Progenitor cell of endocrine pancreas (in vitro differentiated cells): ENCODE data around the gene PHLDB1. TPM values are rescaled to one million over a fixed set of nuclear protein-coding genes. Genes with fewer than 3 reads are reported as not detected.

ENCODE experiments used
- DNase-seq: peaks from one replicate; pipeline ENCODE4 v3.0.0; 2021; ENCODE audit warnings: low spot score; ENCODE audit not compliant: unreplicated experiment
- H3K27ac Mint-ChIP-seq: 2 replicates; pipeline ENCODE4 v1.8.0; 2021; ENCODE audit warnings: mild to moderate bottlenecking, moderate library complexity, mixed read lengths
- H3K27me3 Mint-ChIP-seq: 2 replicates; pipeline ENCODE4 v1.8.0; 2021; ENCODE audit warnings: mixed read lengths
- H3K36me3 Mint-ChIP-seq: 2 replicates; pipeline ENCODE4 v1.8.0; 2022; ENCODE audit warnings: mixed read lengths; ENCODE audit not compliant: insufficient read depth
- H3K4me1 Mint-ChIP-seq: 2 replicates; pipeline ENCODE4 v1.8.0; 2021; ENCODE audit warnings: low read depth, mixed read lengths
- H3K4me3 Mint-ChIP-seq: 2 replicates; pipeline ENCODE4 v1.8.0; 2021; ENCODE audit warnings: low read depth, mild to moderate bottlenecking, moderate library complexity, mixed read lengths
- H3K9me3 Mint-ChIP-seq: 2 replicates; pipeline ENCODE4 v1.8.0; 2021; ENCODE audit warnings: low read depth, mixed read lengths
- total RNA-seq: library from RNA; stranded (reverse); gene quantifications from 2 replicates; pipeline ENCODE4 v1.2.1, GENCODE V29; 2021
- TF ChIP-seq, protein P1 (sequence below): fragments of 200-600 bp; sonication (generic); IDR thresholded peaks from one replicate; pipeline ENCODE4 v1.5.0; 2021; ENCODE audit warnings: antibody characterized with exemption, mild to moderate bottlenecking; ENCODE audit not compliant: unreplicated experiment

PHLDB1 gene
- total RNA-seq, 1 donor from 2014 or later: 110 TPM

GRCh38 chr11:118652681-118653181 is 45.3 kb downstream of the PHLDB1 start:
- no peak overlapping the region for H3K4me3 Mint-ChIP-seq
- DNase-seq: no peak
- TF ChIP-seq, protein P1, sequence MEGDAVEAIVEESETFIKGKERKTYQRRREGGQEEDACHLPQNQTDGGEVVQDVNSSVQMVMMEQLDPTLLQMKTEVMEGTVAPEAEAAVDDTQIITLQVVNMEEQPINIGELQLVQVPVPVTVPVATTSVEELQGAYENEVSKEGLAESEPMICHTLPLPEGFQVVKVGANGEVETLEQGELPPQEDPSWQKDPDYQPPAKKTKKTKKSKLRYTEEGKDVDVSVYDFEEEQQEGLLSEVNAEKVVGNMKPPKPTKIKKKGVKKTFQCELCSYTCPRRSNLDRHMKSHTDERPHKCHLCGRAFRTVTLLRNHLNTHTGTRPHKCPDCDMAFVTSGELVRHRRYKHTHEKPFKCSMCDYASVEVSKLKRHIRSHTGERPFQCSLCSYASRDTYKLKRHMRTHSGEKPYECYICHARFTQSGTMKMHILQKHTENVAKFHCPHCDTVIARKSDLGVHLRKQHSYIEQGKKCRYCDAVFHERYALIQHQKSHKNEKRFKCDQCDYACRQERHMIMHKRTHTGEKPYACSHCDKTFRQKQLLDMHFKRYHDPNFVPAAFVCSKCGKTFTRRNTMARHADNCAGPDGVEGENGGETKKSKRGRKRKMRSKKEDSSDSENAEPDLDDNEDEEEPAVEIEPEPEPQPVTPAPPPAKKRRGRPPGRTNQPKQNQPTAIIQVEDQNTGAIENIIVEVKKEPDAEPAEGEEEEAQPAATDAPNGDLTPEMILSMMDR: no peak

DNA sequence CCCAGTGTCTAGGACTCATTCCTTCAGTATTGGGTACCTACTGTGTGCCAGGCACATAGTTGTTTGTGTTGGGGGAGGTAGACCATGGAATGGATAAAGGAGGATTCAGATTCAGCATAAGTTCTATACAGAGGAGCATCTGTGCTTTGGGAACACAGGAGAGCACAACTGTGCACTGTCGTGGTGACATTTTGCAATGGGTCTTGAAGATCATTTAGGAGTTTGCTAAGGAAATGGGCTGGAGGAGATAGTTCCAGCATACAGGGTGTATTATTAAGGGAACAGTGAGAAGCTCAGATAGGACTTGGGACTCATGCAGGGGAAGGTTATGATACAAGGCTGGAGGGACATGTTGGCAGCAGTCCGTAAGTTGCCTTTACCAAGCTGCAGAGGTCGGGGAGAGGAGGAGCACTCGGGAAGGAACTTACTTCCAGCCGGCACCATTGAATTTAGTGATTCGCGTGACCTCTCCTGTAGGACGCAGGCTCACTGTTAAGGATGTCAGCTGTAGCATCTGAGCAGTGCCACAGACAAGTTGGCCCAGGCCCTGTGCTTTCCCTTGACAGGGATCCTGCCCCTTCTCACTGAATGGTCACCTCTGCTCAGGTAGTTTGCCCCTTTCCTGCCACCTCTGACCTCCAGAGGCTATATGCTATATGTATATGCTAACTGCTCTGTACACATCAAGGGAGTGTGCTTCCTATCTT is 46.4 kb downstream of the PHLDB1 start:
- no peak for DNase-seq
- H3K36me3 Mint-ChIP-seq: peaks cover 27% of the 10 kb centered on the region
- no peak overlapping the region for H3K4me3 Mint-ChIP-seq
- no peaks in the 10 kb centered on the region for H3K9me3 Mint-ChIP-seq
- H3K4me1 Mint-ChIP-seq: no peaks in the 10 kb centered on the region
- no peaks in the 10 kb centered on the region for H3K27me3 Mint-ChIP-seq
- H3K27ac Mint-ChIP-seq: no peak overlapping the region
- TF ChIP-seq, protein P1: no peak

More at GRCh38 chr11:118652681-118653181, 45.3 kb downstream of the PHLDB1 start:
- H3K27me3 Mint-ChIP-seq: no peaks in the 10 kb centered on the region
- H3K4me1 Mint-ChIP-seq: no peaks in the 10 kb centered on the region
- peaks cover 32% of the 10 kb centered on the region for H3K36me3 Mint-ChIP-seq
- H3K27ac Mint-ChIP-seq: no peak overlapping the region
- no peaks in the 10 kb centered on the region for H3K9me3 Mint-ChIP-seq

DNA sequence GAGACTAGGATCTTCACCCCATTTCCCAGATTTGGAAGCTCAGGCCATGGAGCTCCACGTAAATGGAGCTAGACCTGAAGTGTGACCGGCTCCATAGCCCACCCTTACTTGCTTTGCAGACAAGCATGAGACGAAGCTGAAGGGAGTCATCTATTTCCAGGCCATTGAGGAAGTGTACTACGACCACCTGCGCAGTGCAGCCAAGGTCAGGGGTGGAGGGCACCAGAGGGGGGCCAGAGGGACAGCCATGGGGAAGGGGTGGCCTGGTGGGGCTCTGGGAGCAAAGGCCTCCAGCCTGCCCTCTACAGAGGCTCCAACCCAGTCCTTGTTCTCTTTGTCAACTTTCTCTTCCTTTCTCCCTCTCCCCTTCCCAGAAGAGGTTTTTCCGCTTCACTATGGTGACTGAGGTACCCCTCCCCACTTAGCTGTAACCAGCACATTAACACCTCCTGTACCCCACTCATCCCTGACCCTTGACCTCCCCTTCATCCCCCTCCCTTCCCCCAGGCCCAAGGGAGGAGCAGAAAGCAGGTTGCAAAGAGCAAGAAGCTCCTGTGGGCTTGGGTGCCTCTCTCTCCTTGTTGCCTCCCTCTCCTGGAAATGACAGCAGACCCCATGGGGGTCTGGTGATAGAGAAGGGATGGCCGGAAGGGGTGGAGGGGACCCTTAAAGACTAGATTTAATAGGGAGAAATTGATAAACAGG is 48.2 kb downstream of the PHLDB1 start:
- TF ChIP-seq, protein P1: no peak
- no peaks in the 10 kb centered on the region for H3K9me3 Mint-ChIP-seq
- no peaks in the 10 kb centered on the region for H3K27me3 Mint-ChIP-seq
- H3K4me1 Mint-ChIP-seq: peaks cover 2% of the 10 kb centered on the region
- DNase-seq: no peak
- no peak overlapping the region for H3K4me3 Mint-ChIP-seq
- no peak overlapping the region for H3K27ac Mint-ChIP-seq
- peaks cover 25% of the 10 kb centered on the region for H3K36me3 Mint-ChIP-seq

GRCh38 chr11:118656563-118657165 is 49.2 kb downstream of the PHLDB1 start:
- TF ChIP-seq, protein P1: no peak
- Mint-ChIP-seq H3K27ac (no peak overlapping the region), H3K27me3 (no peaks in the 10 kb centered on the region), H3K36me3 (peaks cover 23% of the 10 kb centered on the region), H3K4me3 (no peak overlapping the region), H3K4me1 (peaks cover 2% of the 10 kb centered on the region), H3K9me3 (no peaks in the 10 kb centered on the region)
- no peak for DNase-seq

DNA sequence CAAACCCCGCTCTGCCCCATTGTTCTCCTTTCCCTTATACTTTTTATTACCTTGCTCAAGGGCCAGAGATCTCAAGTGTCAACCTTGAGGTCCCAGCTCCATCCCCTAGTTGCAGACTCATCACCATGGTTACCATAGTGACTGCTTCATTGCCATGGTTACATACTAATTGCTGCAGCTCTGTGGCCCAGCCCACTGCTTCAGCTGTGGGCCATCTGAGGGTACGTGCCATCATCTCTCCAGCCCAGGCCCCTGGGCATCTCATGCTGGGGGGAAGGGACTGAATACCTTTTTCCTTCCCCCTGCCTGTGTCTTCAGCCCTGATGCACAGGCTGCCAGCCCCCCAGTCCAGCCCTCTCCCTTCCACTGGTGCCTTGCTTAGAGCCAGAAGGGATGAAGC is 49.8 kb downstream of the PHLDB1 start:
- TF ChIP-seq, protein P1: no peak
- Mint-ChIP-seq H3K4me3 (no peak overlapping the region), H3K4me1 (peaks cover 2% of the 10 kb centered on the region), H3K27ac (no peak overlapping the region), H3K36me3 (peaks cover 21% of the 10 kb centered on the region), H3K27me3 (no peaks in the 10 kb centered on the region), H3K9me3 (no peaks in the 10 kb centered on the region)
- no peak for DNase-seq
